Spleen (tissue), 11 donors: ENCODE data around the gene ARAP3. TPM values are rescaled to one million over a fixed set of nuclear protein-coding genes. Genes with fewer than 3 reads are reported as not detected.

Source experiments
- DNase-seq: peaks from one replicate; pipeline ENCODE4 v3.0.0-alpha.2; 2020
- H3K27ac ChIP-seq, 8 donors: fragments of 200-600 bp; sonication (generic) in 7 of 8; 1 replicate in 4 of 8; 2 replicates in 4 of 8; pipeline versions ENCODE4 v1.5.0 to v1.8.0; 2016 to 2021; ENCODE audit warnings: inconsistent platforms in 4 of 8, mild to moderate bottlenecking in 4 of 8, moderate library complexity in 1 of 8
- H3K27me3 ChIP-seq, 7 donors: fragments of 200-600 bp; sonication (generic) in 6 of 7; replicated peaks in 1 of 7; 1 replicate in 4 of 7; 2 replicates in 3 of 7; pipeline versions ENCODE4 v1.5.0 to v1.8.0; 2016 to 2021; ENCODE audit warnings: inconsistent platforms in 3 of 7, mild to moderate bottlenecking in 1 of 7
- H3K36me3 ChIP-seq, 6 donors: fragments of 200-600 bp; sonication (generic) in 5 of 6; 1 replicate in 4 of 6; 2 replicates in 2 of 6; pipeline versions ENCODE4 v1.5.0 to v1.8.0; 2016 to 2021; ENCODE audit warnings: inconsistent platforms in 2 of 6
- H3K4me1 ChIP-seq, 6 donors: fragments of 200-600 bp; sonication (generic) in 5 of 6; 1 replicate in 3 of 6; 2 replicates in 3 of 6; pipeline versions ENCODE4 v1.5.0 to v1.8.0; 2016 to 2021; ENCODE audit warnings: inconsistent platforms in 3 of 6
- H3K4me3 ChIP-seq, 8 donors: fragments of 200-600 bp; sonication (generic) in 7 of 8; 1 replicate in 4 of 8; 2 replicates in 4 of 8; pipeline versions ENCODE4 v1.5.0 to v1.8.0; 2016 to 2021; ENCODE audit warnings: inconsistent platforms in 4 of 8, mild to moderate bottlenecking in 4 of 8, moderate library complexity in 2 of 8
- H3K9me3 ChIP-seq, 8 donors: fragments of 200-600 bp; sonication (generic) in 7 of 8; 1 replicate in 4 of 8; 2 replicates in 4 of 8; pipeline versions ENCODE4 v1.5.0 to v1.8.0; 2016 to 2021; ENCODE audit warnings: inconsistent platforms in 4 of 8
- CTCF ChIP-seq, 11 experiments: fragments of 200-600 bp in 7 of 11; fragments of 450-650 bp in 4 of 11; sonication (generic) in 4 of 11; IDR thresholded peaks in 8 of 11; conservative IDR thresholded peaks in 3 of 11; 1 replicate in 7 of 11; 2 replicates in 4 of 11; pipeline versions ENCODE4 v1.4.0 to v1.8.0; 2016 to 2021; ENCODE audit warnings: antibody characterized with exemption in 11 of 11, inconsistent platforms in 4 of 11, mild to moderate bottlenecking in 1 of 11
- POLR2A ChIP-seq, 3 donors: fragments of 450-650 bp; IDR thresholded peaks; one replicate each; pipeline ENCODE4 v1.5.1; 2017; ENCODE audit warnings: antibody characterized with exemption in 3 of 3, mild to moderate bottlenecking in 1 of 3
- POLR2AphosphoS5 ChIP-seq, 3 donors: sonication (generic); formaldehyde crosslinking; IDR thresholded peaks; one replicate each; pipeline ENCODE4 v1.5.1; 2017; ENCODE audit warnings: antibody characterized with exemption in 3 of 3
- WGBS, 5 donors: extraction: QIAGEN DNeasy Blood & Tissue Kit in 3 of 5; methylation state at CpG; one replicate each; pipeline versions ENCODE4 v1.1.5 to v1.1.7; 2013 to 2018; 5-methylcytosine and 5-hydroxymethylcytosine counted together
- intact Hi-C: fragments of 100-400 bp; cut with DNase I; formaldehyde crosslinking; loops from one replicate; pipeline ENCODE4 v1.15.0; 2023; ENCODE audit warnings: low total_unique reads
- polyA plus RNA-seq, 3 donors: library from polyadenylated mRNA; stranded (reverse); fragments of 200-250 nt; gene quantifications; one replicate each; pipeline ENCODE4 v1.2.1, GENCODE V29; 2013
- total RNA-seq, 7 donors: library from RNA; depleted of rRNA in 3 of 7; stranded (reverse); fragments of >200 nt in 3 of 7; fragmentation: NEBNext Ultra II Directional in 4 of 7; extraction: Animal tissue kit (Norgen Biotek cat#: 25700) in 4 of 7; gene quantifications; one replicate each; pipeline versions ENCODE4 v1.1.0 to v1.2.1, GENCODE V29; 2016 to 2021
- donor health status: healthy with polysubstance abuse.
- donor health status: DM: no; HTN: no; CAD: no; lungs with moderate emphysema.
- donor health status: DM: no; HTN: no; CAD: no.
- donor health status: Bipolar disorder and iron deficiency.
- donor health status: healthy.
- donor health status: DM: no; HTN: no; CAD: no.
- donor health status: DM: yes; HTN: yes; CAD: no.

Gene ARAP3
- total and polyA plus RNA-seq, 10 donors = 4.0 to 31.2 (median 16.0) TPM

DNA sequence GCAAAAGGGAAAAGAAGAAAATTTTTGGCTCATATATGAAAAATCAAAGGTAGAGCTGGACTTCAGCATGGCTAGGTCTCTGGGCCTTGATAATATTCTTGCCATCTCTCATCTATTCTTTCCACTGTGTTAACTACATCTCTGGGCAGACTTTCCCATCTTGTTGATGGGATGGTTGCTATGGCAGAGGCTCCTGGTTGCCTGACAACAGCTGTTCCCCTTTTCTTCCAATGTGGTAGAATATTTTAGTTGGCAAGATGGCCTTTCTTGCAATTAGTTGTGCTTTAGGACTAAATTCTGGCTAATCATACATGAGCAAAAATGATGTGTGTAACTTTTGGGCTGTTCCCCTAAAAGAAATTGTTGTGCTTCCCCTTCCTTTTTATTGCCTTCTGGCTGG, 40.2 kb upstream of the ARAP3 start:
- intact Hi-C loops = no loop called here
- Histone ChIP-seq H3K36me3 (no peaks in the 10 kb centered on the region), H3K9me3 (no peaks in the 10 kb centered on the region), H3K4me1 (no peaks in the 10 kb centered on the region), H3K27ac (no peak overlapping the region), H3K4me3 (no peak overlapping the region), H3K27me3 (peaks cover 0 to 10% (median 0%) of the 10 kb centered on the region in 7 donors)
- no peak for DNase-seq
- TF ChIP-seq CTCF (IDR thresholded peaks at IDR 0.05 in 8 of 11, conservative IDR thresholded peaks at IDR 0.05 in 3 of 11) = no peak
- no peak for TF ChIP-seq POLR2A (IDR thresholded peaks at IDR 0.05)
- TF ChIP-seq POLR2AphosphoS5 (IDR thresholded peaks at IDR 0.05) = no peak

GRCh38 chr5:141717043-141717442, 35.0 kb upstream of the ARAP3 start:
- no peaks in the 10 kb centered on the region for H3K9me3 ChIP-seq
- no peaks in the 10 kb centered on the region for H3K36me3 ChIP-seq
- 56 to 68% (median 61%) methylated on average over 3 of the region's 3 CpGs for WGBS, 5 donors
- TF ChIP-seq POLR2AphosphoS5 (IDR thresholded peaks at IDR 0.05) (no peak), POLR2A (IDR thresholded peaks at IDR 0.05) (no peak), CTCF (IDR thresholded peaks at IDR 0.05 in 8 of 11, conservative IDR thresholded peaks at IDR 0.05 in 3 of 11) (no peak)
- no peak overlapping the region for H3K4me3 ChIP-seq
- H3K4me1 ChIP-seq = peaks cover 0 to 34% (median 19%) of the 10 kb centered on the region in 6 donors
- no peak overlapping the region for H3K27ac ChIP-seq
- DNase-seq = no peak
- peaks cover 0 to 10% (median 0%) of the 10 kb centered on the region in 7 donors for H3K27me3 ChIP-seq
- intact Hi-C loops = no loop called here

DNA sequence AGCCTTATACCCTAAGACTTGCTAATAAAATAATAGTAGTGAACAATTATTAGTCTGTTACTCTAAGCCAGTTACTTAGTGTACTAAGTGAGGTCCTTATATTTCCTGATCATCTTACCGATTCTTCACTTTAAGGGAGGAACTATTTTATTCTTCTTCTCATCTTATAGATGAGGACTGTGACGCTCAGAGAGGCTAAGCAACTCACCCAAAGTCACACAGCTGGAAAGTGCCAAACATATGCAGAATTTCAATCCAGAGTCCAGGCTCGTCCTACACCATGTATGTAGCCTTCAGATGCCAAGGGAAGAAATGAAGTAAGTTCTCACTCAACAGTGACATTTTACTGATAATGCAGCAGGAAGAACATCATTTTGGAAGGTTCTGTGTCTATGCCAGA, 34.4 kb upstream of the ARAP3 start:
- no peak for DNase-seq
- no peaks in the 10 kb centered on the region for H3K9me3 ChIP-seq
- peaks cover 0 to 34% (median 19%) of the 10 kb centered on the region in 6 donors for H3K4me1 ChIP-seq
- TF ChIP-seq POLR2A (IDR thresholded peaks at IDR 0.05) = no peak
- TF ChIP-seq CTCF (IDR thresholded peaks at IDR 0.05 in 8 of 11, conservative IDR thresholded peaks at IDR 0.05 in 3 of 11) = no peak
- TF ChIP-seq POLR2AphosphoS5 (IDR thresholded peaks at IDR 0.05) = no peak
- intact Hi-C loops = no loop called here
- H3K27ac ChIP-seq = no peak overlapping the region
- H3K4me3 ChIP-seq = no peak overlapping the region
- WGBS, 5 donors = 81 to 90% (median 85%) methylated on average over 3 of the region's 3 CpGs
- peaks cover 0 to 10% (median 0%) of the 10 kb centered on the region in 7 donors for H3K27me3 ChIP-seq
- H3K36me3 ChIP-seq = no peaks in the 10 kb centered on the region

GRCh38 chr5:141716009-141716408, 34.0 kb upstream of the ARAP3 start:
- H3K27ac ChIP-seq = no peak overlapping the region
- no peak for DNase-seq
- TF ChIP-seq POLR2AphosphoS5 (IDR thresholded peaks at IDR 0.05) (no peak), POLR2A (IDR thresholded peaks at IDR 0.05) (no peak), CTCF (IDR thresholded peaks at IDR 0.05 in 8 of 11, conservative IDR thresholded peaks at IDR 0.05 in 3 of 11) (no peak)
- no peaks in the 10 kb centered on the region for H3K9me3 ChIP-seq
- peaks cover 0 to 10% (median 0%) of the 10 kb centered on the region in 7 donors for H3K27me3 ChIP-seq
- intact Hi-C loops = no loop called here
- H3K4me3 ChIP-seq = no peak overlapping the region
- no peaks in the 10 kb centered on the region for H3K36me3 ChIP-seq
- WGBS, 5 donors = 35 to 70% (median 56%) methylated on average over 3 of the region's 3 CpGs
- peaks cover 0 to 34% (median 19%) of the 10 kb centered on the region in 6 donors for H3K4me1 ChIP-seq
